ENCODE results near the gene CALML4. TPM values are rescaled to one million over a fixed set of nuclear protein-coding genes. Genes with fewer than 3 reads are reported as not detected.

CALML4 gene
- total and polyA plus RNA-seq, 4 donors, result 10.4 to 21.7 (median 14.4) TPM

GRCh38 chr15:68205954-68206539 is 915 bp upstream of the CALML4 start:
- Histone ChIP-seq H3K36me3 (ENCODE audit: control insufficient read depth in 4 of 4, insufficient read depth in 4 of 4, low read length in 4 of 4) (peaks cover 0 to 5% (median 2%) of the 10 kb centered on the region in 4 donors), H3K27ac (ENCODE audit: low read depth in 1 of 2, low read length in 1 of 2) (peak overlapping the region in 1 of 2 donors; percentile 58), H3K27me3 (ENCODE audit: control insufficient read depth in 3 of 3, insufficient read depth in 3 of 3, low read length in 2 of 3) (no peaks in the 10 kb centered on the region), H3K9me3 (ENCODE audit: control insufficient read depth in 4 of 4, insufficient read depth in 3 of 4, low read length in 3 of 4) (no peaks in the 10 kb centered on the region), H3K9ac (ENCODE audit: insufficient read depth in 1 of 2, low read length in 2 of 2) (no peak overlapping the region), H3K4me3 (no peak overlapping the region), H3K4me1 (ENCODE audit: control insufficient read depth in 5 of 5, insufficient read depth in 5 of 5, low read length in 5 of 5) (peaks cover 0 to 31% (median 12%) of the 10 kb centered on the region in 5 donors)
- TF ChIP-seq CTCF (IDR thresholded peaks at IDR 0.05; ENCODE audit: control extremely low read depth, extremely low read depth), result no peak
- WGBS, 2 donors, result 31 to 46% methylated on average over 14 of the region's 14 CpGs
- DNase-seq (peak; percentile 57 to 74 (median 58)), ATAC-seq (ENCODE audit: insufficient read depth, low FRiP score) (peak; percentile 68)

- Histone ChIP-seq H3K4me3 (no peak overlapping the region), H3K27ac (ENCODE audit: low read depth in 1 of 2, low read length in 1 of 2) (peak overlapping the region in 1 of 2 donors; percentile 23), H3K27me3 (ENCODE audit: control insufficient read depth in 3 of 3, insufficient read depth in 3 of 3, low read length in 2 of 3) (no peaks in the 10 kb centered on the region), H3K9ac (ENCODE audit: insufficient read depth in 1 of 2, low read length in 2 of 2) (no peak overlapping the region), H3K4me1 (ENCODE audit: control insufficient read depth in 5 of 5, insufficient read depth in 5 of 5, low read length in 5 of 5) (peaks cover 0 to 32% (median 10%) of the 10 kb centered on the region in 5 donors), H3K9me3 (ENCODE audit: control insufficient read depth in 4 of 4, insufficient read depth in 3 of 4, low read length in 3 of 4) (no peaks in the 10 kb centered on the region), H3K36me3 (ENCODE audit: control insufficient read depth in 4 of 4, insufficient read depth in 4 of 4, low read length in 4 of 4) (peaks cover 0 to 5% (median 2%) of the 10 kb centered on the region in 4 donors)
- 65 to 67% methylated on average over 13 of the region's 13 CpGs for WGBS, 2 donors
- DNase-seq, result no peak
- no peak for ATAC-seq (ENCODE audit: insufficient read depth, low FRiP score)
- TF ChIP-seq CTCF (IDR thresholded peaks at IDR 0.05; ENCODE audit: control extremely low read depth, extremely low read depth), result no peak
These were observed 419 bp upstream of the CALML4 start for GRCh38 chr15:68205558-68205944.

- H3K9ac ChIP-seq (ENCODE audit: insufficient read depth in 1 of 2, low read length in 2 of 2), result no peak overlapping the region
- no peak overlapping the region for H3K4me3 ChIP-seq
- DNase-seq, result no peak
These were observed 771 bp downstream of the CALML4 start for GRCh38 chr15:68204361-68204760.

More at GRCh38 chr15:68204361-68204760, 771 bp downstream of the CALML4 start:
- no peak for ATAC-seq (ENCODE audit: insufficient read depth, low FRiP score)
- H3K27ac ChIP-seq (ENCODE audit: low read depth in 1 of 2, low read length in 1 of 2), result no peak overlapping the region
- peaks cover 0 to 4% (median 2%) of the 10 kb centered on the region in 4 donors for H3K36me3 ChIP-seq (ENCODE audit: control insufficient read depth in 4 of 4, insufficient read depth in 4 of 4, low read length in 4 of 4)
- H3K9me3 ChIP-seq (ENCODE audit: control insufficient read depth in 4 of 4, insufficient read depth in 3 of 4, low read length in 3 of 4), result no peaks in the 10 kb centered on the region
- H3K4me1 ChIP-seq (ENCODE audit: control insufficient read depth in 5 of 5, insufficient read depth in 5 of 5, low read length in 5 of 5), result peaks cover 0 to 34% (median 9%) of the 10 kb centered on the region in 5 donors
- WGBS, 2 donors, result 92 to 93% methylated on average over 7 of the region's 7 CpGs
- TF ChIP-seq CTCF (IDR thresholded peaks at IDR 0.05; ENCODE audit: control extremely low read depth, extremely low read depth), result no peak
- H3K27me3 ChIP-seq (ENCODE audit: control insufficient read depth in 3 of 3, insufficient read depth in 3 of 3, low read length in 2 of 3), result no peaks in the 10 kb centered on the region

All from lung (tissue), 12 donors.